Measurements from ENCODE around the gene YBX2.

Gene YBX2

DNA sequence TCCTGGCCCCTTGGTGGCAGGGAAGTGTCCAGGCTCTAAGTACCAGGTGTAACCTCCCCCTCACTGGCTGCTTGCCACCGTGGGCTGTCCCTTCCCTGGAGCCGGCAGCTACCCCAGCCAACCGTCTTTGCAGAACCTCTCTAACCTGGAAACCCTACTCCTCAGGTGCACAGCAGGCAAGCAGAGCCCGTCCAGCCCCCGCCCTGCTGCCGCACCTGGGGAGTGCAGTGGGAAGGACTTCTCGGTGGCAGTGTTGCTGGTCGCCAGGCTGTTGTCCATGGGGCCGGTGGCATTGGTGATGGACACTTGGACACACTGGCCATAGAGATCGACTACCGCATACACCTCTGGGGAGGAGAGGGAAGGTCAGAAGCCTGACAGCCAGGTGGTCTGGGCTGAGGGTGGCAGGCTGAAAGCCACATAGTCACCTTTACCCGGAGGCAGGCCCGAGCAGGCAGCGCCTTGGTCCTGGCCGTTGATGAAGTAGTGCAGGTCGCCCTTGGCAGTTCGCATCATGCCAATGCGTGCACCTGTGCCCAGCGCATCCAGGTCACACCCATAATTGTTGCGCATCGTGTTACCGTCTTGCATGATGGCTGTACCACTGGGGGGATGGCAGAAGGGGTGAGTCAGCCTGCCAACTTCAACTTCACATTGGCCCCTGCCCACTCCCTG is 28.2 kb upstream of the YBX2 start:
- no peak for DNase-seq

DNA sequence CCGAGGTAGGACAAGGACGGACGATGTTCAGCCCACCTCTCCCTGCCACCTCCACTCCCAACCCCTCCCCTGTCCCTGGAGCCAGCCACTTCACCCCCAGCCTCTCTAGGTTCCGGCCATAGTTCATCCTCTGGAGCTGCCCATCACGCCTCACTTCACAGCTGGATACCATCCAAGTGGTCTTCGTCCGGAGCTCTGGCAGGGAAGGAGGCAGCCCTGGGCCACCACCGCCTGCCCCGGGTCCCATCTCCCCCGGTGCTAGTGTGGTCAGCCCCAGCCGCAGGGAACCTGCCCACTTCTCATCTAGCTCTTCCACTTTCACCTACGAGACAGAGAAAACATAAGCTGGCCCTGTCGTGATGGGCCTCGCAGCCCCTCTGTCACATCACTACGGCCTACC is 27.0 kb upstream of the YBX2 start:
- DNase-seq, result no peak

DNA sequence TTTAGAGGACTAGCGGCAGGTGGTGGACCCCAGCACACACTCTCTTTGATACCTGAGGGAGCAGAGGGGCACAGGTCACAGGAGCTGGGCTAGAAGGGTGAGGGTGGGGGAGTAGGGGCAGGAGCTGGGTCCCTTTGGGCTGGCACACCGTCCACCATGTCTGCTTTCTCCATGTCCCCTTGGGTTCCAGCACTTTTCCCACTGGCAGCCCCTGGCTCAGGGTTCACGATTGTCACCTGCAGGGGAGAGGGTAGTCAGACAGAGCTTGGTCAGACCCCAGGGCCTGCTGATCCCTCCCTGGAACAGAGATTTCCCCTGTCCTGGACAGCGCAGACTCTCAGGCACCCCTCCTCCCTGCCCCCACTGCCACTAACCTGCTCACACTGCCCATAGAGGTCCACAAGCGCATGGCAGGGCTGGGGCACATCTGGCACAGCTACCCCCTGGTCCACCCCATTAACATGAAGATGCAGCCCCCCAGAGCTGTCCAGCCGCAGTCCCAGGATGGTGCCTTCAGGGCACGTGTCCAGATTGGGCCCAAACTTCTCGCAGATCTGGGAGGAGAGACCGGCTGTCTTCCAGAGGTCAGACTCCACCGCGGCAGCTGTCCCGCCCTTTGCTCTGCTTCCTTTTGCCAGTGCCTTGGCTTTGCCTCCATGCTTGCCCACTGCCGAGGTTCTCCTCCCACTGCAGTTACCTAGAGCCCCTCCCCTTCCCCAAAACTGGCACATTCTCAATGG is 23.9 kb upstream of the YBX2 start:
- DNase-seq, result no peak

DNA sequence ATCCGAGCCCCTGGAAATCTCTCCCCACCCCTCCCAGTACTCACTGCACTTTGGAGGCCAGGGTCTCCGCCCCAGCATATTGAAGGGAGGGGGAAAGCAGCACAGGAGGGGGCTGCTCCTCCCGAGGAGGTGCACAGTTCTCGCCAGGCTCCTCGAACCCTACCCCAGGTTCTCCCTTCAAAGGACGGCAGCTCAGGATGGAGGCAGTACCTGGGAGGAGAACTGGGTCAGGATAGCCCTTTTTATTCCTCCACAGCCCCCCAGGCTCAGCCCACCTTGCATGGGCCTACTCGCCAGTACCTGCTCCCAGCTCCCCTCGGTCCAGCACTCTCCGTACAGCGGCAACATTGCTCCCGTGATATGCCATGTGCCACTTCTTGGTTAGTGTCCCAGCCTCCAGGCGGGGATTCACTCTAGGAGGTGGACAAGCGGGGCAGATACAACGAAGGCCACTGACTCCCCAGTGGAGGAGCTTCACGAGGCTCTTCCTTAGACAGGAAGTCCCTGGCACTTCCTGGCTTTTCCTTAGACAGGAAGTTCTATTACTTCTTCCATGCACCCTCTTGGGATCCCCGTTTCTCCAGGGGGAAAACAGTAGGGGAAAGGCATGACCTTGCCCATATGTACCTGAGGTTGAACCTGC is 22.8 kb upstream of the YBX2 start:
- no peak for DNase-seq

DNA sequence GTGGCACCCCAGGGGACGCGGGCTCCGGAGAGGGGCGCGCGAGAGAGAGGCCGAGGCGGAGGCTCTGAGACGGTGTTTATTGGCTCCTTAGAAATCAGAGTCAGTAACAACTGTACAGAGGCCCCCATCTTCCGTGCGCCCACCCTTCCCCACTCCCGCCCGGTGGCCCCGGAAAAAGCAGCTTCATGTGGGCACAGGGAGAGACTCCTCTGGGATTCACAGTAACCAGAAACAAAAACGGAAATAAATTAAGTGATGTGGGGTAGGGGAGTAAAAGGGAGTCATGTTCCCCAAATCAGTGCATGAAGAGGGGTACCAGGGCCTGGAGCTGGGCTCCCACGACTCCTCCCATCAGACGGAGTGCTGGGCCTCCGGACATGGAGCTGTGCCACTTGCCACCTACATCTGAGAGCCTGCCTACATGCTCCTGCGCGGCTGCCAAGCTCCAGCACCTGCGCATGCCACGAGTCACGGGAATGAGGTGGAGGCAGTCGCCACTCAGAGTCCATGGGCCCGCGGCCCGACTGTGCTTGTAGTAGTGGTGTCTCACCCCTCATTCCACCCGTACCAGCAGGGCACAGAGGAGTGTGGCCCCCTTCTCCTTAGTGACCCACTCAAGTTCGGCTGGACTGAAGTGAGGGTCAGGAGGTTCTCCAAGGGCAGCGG is 21.3 kb upstream of the YBX2 start:
- no peak for DNase-seq

DNA sequence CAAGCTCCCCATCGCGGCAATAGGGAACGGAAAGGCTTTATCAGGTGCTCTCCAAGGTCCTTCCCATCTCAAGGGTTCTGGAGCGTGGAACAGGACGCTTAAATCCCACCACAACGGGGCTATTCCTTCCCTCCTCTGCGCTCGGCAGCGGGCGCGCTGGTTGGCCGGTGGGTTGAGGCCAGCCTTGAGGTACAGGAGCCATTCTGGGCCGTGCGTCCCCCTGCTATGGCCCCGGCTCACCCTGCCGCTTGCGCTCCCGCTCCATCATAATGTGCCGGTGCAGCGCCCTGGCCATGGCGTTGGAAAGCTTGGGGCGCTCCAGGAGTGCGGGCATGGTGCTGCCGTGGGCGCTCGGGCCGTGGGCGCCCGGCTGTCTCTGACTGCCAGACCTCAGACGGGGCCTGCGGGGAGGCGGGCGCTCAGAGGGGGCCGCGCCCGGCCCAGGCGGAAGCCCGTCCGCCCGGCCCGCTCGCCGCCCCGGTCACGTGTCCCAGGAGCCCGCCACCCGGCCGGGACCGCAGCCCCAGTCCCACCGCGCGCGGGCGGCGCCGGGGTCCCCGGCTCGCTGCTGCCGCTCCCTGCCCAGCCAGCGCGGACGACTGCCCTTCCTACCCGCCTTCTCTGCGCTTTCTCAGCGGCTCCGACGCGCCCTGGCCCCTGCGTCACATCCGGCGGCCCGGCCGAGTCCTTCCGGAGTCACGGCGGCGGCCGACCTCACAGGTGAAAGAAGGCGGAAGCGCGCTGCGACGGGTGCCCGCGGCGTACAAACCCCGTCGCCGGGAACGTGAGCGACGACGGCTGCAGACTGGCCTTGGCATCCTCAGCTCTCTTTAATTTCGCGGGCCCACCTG is 20.5 kb upstream of the YBX2 start, which contains the start of gene GPS2:
Gene GPS2 (minus strand): TSS at position 642 of the 851 bp plus-strand sequence. CDS start 308 bp downstream, at position 334.
- DNase-seq, result peak; percentile 90

DNA sequence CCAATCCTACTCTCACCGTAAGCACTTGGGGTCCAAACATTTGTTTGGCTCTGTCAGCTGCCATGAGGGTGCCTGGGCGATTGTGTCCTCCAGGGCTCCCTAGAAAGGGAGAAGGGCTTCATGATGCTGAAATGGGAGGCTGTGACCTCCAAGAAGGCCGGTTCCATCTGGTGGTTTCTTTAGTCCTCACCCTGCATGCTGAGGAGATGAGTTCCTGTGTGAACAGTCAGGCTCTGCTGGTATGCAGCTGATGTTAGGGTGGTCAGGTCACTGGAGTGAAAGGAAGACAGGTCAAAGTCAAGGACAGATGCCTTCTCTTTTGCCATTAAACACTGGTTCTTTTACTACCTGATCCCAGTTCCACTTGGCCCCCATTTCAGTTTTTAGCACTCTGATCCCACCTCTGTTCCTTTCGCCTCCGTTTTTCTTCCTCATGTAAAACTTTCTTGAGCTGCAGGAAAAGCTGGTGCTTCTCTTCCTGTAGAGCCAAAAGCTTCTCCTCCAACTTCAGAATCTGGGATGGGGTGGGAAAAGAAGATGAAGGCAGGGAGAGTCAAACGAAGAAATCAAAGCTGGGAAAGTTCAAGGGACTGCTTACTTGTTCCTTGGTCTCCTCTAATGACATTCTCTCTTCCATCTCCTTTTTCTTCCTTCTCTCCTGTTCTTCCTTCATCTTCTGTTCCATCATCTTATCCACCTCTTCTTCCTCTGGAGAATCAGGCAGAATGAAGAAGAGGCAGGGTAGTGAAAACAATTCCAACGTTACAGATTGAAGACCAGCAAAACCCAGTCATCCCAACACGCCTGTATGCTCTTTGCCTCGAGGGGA is 19.7 kb upstream of the YBX2 start:
- no peak for DNase-seq

DNA sequence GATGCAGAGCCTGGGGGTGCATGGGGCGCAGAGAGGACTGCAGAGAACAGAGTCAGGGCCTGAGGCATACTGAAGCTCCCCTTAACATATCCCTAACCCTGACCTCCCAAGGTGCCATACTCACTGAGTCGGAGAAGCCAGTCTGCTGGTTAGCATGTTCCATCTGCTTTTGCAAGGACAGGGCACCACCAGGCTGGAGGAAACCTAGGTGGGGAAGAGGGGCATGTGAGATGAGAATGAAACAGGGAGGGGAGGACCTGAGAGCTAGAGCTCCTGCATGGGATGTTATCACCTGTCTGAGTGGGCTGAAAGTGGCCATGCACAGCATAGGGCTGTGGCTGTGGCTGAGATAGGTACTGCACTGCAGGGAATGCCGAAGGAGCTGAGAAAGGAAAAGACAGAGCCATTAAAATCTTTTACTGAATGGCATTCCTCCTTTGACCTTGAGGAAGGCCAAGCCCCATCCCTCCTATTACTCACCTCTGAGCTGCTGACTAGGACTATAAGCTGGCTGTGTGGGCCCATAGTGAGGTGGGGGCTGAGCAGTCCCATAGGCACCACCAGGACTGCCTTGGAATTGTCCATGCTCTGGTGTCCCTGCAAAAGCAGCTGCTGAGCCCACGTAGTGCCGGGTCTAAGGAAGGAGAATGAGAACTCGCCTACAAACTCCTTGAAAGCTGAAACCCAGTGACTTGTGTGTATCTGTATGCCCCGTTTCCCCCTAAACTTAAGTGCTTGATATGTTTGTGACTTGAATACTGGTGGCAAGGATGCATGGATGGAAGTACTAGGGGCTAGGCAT is 18.9 kb upstream of the YBX2 start:
- no peak for DNase-seq

DNA sequence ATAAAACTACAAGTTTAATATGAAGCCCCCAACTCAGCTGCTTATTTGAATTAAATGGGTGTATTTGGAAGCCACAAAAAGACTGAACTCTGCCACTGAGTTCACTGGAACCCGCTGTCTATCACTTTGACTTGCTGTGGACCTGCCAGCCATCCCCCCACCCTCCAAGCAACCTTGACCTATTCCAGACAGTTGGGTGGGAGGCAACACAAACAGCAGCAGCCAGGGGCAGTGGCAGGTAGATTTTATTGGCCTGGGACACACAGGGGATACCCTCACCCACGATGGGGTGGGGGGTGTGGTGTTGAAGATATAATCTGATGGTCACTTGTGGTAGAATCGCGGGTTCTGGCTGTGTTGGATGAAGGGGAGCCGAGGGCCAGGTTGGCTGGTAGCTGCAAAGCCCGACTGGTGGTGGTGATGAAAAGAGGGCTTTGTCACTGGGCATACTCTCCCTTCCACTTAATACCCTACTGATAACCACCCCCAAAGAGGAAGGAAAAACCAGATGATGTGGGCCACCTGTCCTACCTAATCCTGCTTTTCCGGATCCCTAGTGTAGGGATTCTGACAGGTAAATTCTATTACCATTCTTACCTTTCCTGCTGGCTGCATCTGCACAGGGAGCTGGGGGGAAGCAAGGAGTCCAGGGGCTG is 18.1 kb upstream of the YBX2 start:
- no peak for DNase-seq

DNA sequence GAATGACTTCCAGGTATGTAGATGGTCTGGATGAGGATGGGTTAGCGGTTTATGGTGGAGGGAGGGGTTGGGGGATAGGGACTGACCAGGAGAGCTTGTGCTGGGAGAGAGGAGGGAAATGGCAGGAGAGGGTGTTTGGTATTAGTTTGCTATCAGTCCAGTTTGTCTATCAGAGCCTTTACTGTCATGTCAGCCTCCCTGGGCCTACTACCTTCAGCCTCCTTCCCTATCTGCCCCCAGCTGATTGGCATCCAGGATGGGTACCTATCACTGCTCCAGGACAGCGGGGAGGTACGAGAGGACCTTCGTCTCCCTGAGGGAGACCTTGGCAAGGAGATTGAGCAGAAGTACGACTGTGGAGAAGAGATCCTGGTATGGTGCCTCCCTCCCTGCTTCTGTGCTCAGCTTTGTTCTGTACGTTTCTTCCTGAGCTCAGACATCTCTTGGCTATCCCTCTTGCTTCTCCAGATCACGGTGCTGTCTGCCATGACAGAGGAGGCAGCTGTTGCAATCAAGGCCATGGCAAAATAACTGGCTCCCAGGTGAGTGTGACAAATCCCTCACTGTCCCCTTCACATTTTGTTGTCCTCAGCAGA is 16.8 kb upstream of the YBX2 start:
- no peak for DNase-seq

DNA sequence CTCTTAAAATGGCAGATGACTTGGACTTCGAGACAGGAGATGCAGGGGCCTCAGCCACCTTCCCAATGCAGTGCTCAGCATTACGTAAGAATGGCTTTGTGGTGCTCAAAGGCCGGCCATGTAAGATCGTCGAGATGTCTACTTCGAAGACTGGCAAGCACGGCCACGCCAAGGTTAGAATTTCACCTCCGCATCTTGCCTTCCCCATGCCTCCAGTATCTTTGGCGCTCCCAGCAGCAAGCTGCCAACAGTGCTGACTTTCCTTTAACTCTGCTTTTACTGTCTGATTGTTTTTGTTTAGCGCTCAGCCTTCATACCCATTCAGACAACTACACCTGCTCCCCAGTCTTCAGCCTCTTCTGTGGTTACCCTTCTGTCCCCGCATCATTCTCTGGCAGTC is 15.2 kb upstream of the YBX2 start:
- DNase-seq, result no peak

DNA sequence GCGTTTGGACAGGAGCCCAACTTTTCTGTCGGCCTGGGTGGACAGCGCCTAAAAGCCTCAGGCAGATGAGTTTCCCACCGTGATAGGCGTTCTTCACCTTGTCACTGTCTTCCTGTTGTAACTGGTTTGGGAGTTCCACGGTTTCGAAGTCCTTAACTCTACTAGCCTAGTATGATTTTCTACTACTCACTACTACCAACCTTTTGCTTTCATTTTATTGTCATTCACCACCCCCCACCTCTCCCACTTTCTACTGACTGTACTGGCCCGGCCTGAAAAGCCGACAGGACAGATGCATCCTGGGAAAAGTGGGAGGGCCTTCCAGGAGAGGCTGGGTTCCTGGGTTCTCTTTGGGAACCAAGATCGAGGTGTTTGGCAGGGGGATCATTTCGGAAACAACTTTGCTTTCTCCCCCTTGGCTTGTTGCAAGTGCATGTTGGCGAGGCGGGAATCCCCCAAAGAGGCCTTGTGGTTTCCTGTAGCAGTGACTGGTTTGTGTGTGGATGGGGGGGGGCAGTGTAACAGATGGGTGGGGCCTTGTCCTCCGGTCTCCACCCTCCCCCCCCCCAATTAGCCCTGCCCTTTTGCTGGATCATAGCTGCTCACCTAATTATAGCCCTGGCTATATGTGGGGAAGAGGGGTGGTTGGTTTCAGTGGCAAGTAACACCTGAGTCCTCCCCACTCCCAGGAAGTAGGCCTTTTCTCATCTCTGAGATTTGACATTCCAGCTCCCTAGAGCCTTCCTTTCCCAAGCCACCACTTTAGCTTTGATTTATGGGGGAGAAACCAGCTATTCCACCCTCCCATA is 14.4 kb upstream of the YBX2 start:
- peak; percentile 95 for DNase-seq

DNA sequence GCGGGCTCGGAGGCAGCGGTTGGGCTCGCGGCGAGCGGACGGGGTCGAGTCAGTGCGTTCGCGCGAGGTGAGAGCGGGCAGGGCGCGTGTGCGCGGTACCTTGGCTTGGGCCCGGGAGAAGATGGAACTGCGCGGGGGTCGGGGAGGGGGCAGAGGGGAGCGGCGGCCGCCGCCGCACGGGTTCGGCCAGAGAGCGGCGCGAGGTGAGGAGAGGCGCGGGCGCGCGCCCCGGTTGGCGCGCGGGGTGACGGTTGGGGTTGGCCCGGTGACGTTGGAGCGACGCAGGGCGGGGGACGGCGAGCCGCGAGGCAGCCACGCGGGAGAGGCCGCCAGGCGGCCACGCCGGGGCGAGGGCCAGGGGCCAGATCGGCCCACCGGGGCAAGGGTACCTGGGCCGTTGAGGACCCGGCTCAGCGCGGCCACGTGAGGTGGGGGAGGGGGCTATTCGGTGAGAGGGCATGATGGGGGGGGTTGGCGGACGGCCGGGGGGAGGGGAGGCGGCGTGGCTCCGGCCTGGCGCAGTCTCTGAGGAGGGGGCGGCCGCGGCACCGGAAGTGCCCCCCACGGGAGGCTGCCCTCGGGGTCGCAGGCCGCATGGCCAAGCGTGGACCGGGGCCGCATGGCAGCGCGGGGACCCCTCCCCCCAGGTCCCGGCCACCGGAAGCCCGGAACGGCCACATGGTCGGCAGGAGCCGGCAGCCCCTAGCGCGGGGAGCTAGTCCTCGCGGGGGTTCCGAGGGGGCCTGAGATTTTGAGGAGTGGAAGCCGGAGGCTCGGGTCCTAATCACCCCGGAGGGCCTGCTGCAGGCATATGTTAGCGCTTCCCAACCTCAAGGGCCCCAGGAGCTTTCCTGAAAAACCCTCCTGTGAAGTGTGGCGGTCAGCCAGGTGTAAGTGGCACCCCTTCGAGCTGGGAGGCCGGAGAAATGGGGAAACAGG is 13.5 kb upstream of the YBX2 start:
- DNase-seq, result peak; percentile 19

DNA sequence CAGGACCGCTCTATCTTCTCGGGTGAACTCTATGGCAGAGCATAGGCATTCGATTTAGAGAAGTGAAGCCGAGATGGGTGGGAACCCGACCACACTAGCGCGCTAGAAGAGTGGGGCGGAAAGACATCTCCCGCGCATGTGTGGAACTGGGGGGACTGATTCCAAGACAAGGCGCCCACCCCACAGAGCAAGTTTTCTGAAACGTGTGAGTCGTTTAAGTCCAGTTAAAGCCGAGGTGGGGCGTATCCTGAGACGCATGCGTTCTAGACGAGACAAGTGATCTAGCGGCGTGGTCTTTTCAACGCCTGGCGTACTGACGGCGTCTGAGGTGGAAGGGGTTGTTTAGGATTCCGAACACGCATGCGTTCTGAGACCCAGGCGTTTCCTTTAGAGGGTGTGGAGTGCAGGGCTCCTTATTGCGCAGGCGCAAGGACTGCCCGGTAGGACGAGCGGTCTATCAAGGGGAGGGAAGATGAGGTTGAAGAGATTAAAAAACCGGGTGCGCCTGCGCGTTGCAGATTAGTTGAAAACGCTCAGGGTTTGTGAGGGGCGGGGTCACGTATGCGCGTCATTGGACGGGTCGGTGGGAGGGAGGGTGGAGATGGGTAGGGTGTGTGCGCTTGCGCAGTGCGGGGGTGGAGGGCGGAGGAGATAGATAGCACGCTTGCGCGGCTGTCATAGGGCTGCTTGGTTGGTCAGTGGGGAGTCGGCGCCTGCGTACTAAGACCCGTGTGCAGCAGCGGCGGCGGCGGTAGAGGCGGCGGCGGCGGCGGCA is 12.7 kb upstream of the YBX2 start, which contains the start of gene EIF5A:
Gene EIF5A (plus strand): TSS at position 718 of the 775 bp plus-strand sequence. CDS start 2,008 bp downstream, outside the sequence.
- peak; percentile 100 for DNase-seq

DNA sequence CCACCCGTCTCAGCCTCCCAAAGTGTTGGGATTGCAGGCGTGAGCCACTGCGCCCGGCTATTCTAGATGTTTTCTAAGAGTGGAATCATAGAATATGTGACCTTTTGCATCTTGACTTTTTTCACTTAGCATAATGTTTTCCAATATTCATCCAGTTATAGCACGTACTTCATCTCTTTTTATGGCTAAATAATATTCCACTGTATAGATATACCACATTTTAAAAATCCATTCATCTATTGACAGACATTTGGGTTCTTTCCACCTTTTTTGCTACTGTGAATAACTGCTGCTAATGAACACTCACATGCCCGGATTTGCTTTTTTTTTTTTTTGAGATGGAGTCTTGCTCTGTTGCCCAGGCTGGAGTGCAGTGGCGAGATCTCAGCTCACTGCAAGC is 9.7 kb upstream of the YBX2 start:
- no peak for DNase-seq

DNA sequence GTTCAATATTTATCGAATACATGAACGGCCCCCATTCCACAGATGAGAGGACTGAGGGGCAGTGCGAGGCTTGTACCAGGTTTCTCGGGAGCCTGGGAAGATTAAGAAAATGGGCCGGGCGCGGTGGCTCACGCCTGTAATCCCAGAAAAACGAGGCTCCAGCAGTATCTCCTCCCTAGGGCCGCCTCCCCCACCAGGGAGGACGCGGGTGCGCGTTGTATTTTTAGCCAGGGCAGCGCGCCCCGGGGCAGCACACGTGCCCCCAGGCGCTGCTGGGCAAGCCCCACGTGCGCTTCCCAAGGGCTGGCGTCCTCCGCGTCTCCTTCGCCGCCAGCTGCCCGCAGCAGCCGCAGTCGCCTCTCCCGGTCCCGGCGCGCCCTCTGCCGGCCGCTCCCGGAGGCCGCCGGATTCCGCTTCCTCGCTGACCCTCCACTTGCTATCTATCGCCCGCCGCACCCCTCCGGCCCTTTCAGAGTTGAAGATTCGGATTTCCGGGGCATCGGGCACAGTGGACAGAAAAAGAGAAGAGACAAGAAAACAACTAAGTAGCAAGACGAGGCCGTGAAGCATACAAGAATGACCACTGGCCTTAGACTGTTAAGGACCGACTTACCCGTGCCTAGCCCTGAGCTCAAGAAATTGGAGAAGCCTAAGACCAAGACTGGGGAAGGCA is 1.9 kb upstream of the YBX2 start:
- peak; percentile 51 for DNase-seq
